Esophagus muscularis mucosa (tissue), 4 donors: Measurements from ENCODE around the gene JMJD7. TPM values are rescaled to one million over a fixed set of nuclear protein-coding genes. Genes with fewer than 3 reads are reported as not detected.

ENCODE experiments used
- DNase-seq: peaks from one replicate; pipeline ENCODE4 v3.0.0-alpha.2; 2017; ENCODE audit errors: extremely low spot score
- H3K27ac ChIP-seq, 4 donors: fragments of 200-600 bp; sonication (generic); replicated peaks in 1 of 4; 1 replicate in 3 of 4; 2 replicates in 1 of 4; pipeline ENCODE4 v1.5.1; 2016 to 2019; ENCODE audit warnings: mild to moderate bottlenecking in 1 of 4
- H3K27me3 ChIP-seq, 4 donors: fragments of 200-600 bp; sonication (generic); one replicate each; pipeline versions ENCODE4 v1.5.1 to v1.6.0; 2016 to 2019
- H3K36me3 ChIP-seq, 4 donors: fragments of 200-600 bp; sonication (generic); one replicate each; pipeline ENCODE4 v1.5.1; 2016 to 2019
- H3K4me1 ChIP-seq, 4 donors: fragments of 200-600 bp; sonication (generic); one replicate each; pipeline ENCODE4 v1.5.1; 2016 to 2019
- H3K4me3 ChIP-seq, 4 donors: fragments of 200-600 bp; sonication (generic); 1 replicate in 2 of 4; 2 replicates in 2 of 4; pipeline ENCODE4 v1.5.1; 2016 to 2019; ENCODE audit warnings: mild to moderate bottlenecking in 4 of 4, moderate library complexity in 1 of 4
- H3K9me3 ChIP-seq, 4 donors: fragments of 200-600 bp; sonication (generic); 1 replicate in 3 of 4; 2 replicates in 1 of 4; pipeline ENCODE4 v1.5.1; 2016 to 2019
- CTCF ChIP-seq, 3 experiments: fragments of 200-600 bp in 2 of 3; fragments of 450-650 bp in 1 of 3; sonication (generic) in 2 of 3; IDR thresholded peaks; one replicate each; pipeline ENCODE4 v1.5.1; 2017 to 2019; ENCODE audit warnings: antibody characterized with exemption in 3 of 3, mild to moderate bottlenecking in 2 of 3, moderate library complexity in 1 of 3
- EP300 ChIP-seq: sonication (generic); formaldehyde crosslinking; IDR thresholded peaks from one replicate; pipeline ENCODE4 v1.6.1; 2017; ENCODE audit warnings: antibody characterized with exemption
- POLR2A ChIP-seq: fragments of 450-650 bp; IDR thresholded peaks from one replicate; pipeline ENCODE4 v1.6.1; 2017; ENCODE audit warnings: antibody characterized with exemption, moderate library complexity, mild to moderate bottlenecking, low read depth
- POLR2AphosphoS5 ChIP-seq, 2 donors: sonication (generic); formaldehyde crosslinking; IDR thresholded peaks; one replicate each; pipeline ENCODE4 v1.6.1; 2017; ENCODE audit warnings: antibody characterized with exemption in 2 of 2
- WGBS: methylation state at CpG from one replicate; pipeline ENCODE4 v1.1.5; 2018; 5-methylcytosine and 5-hydroxymethylcytosine counted together
- intact Hi-C: fragments of 100-400 bp; cut with DNase I; formaldehyde crosslinking; loops from one replicate; pipeline ENCODE4 v1.15.1; 2023
- total RNA-seq, 4 donors: library from RNA; depleted of rRNA; stranded (reverse); fragments of >200 nt; gene quantifications; one replicate each; pipeline versions ENCODE4 v1.1.0 to v1.2.1, GENCODE V29; 2016

JMJD7 gene
- total RNA-seq, 4 donors from 2014 or later, result 6.2 to 9.6 (median 7.5) TPM

DNA sequence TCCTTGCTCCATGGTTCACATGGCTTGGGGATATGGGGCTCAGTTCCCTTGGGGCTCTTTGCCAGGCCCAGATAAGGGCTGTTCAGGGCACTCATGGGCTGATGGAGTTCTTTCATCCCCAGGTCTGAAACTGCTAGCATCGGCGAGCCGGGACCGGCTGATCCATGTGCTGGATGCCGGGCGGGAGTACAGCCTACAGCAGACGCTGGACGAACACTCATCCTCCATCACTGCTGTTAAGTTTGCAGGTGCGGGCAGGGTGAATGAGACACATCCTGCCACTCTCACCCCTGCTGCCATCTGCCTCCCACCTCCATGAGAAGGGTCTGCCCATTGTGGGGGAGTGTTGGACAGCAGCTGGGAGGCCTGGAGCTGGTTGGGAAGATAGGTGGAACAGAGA lies 11.1 kb upstream of the JMJD7 start:
- no peaks in the 10 kb centered on the region for H3K27me3 ChIP-seq
- DNase-seq, result no peak
- peaks cover 0 to 2% (median under 1%) of the 10 kb centered on the region in 4 donors for H3K4me1 ChIP-seq
- H3K27ac ChIP-seq, result no peak overlapping the region
- intact Hi-C loops, result loop anchor here (10.0 kb wide), 2 partner anchors 212 to 262 kb away; partner anchors contain the start of gene TYRO3
- no peaks in the 10 kb centered on the region for H3K9me3 ChIP-seq
- no peak overlapping the region for H3K4me3 ChIP-seq
- WGBS, result 94% methylated on average over 9 of the region's 9 CpGs
- H3K36me3 ChIP-seq, result peaks cover 51 to 100% (median 96%) of the 10 kb centered on the region in 4 donors
- no peak for TF ChIP-seq POLR2A
- no peak for TF ChIP-seq CTCF (IDR thresholded peaks at IDR 0.05)
- no peak for TF ChIP-seq EP300
- no peak for TF ChIP-seq POLR2AphosphoS5 (IDR thresholded peaks at IDR 0.05)

DNA sequence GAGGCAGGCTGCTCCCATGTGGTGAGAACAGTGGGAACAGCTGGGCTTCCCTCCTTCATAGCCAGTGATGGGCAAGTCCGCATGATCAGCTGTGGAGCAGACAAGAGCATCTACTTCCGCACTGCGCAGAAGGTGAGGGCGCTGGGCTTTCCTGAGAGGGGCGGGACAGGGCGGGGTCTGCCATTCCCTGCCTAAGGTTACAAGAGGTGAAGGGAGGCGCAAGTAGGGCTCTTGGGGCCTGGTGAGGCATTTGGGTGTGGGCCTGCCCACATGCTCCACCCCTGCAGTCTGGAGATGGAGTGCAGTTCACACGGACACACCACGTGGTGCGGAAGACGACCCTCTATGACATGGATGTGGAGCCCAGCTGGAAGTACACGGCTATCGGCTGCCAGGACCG lies 10.6 kb upstream of the JMJD7 start:
- H3K4me3 ChIP-seq, result no peak overlapping the region

DNA sequence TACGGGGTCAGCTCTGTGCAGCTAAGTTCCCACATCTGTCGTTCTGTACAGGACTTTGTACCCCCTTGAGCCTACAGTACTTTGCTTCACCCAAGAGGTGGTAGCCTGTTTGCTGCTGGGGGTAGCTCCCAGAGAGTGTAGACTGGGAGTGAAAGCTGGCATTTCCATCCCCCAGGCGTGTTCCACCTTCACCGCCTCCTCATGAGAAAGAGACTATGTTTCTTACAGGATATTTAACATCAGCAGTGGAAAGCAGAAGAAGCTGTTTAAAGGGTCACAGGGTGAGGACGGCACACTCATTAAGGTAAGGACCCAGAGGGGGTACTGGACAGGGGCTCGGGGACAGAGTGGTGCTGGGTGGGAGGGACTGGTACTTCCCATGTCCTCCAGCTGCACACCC lies 10.1 kb upstream of the JMJD7 start:
- intact Hi-C loops, result loop anchor here (10.0 kb wide), 2 partner anchors 213 to 263 kb away; partner anchors contain the start of gene TYRO3
- no peaks in the 10 kb centered on the region for H3K27me3 ChIP-seq
- no peaks in the 10 kb centered on the region for H3K4me1 ChIP-seq
- H3K36me3 ChIP-seq, result peaks cover 60 to 100% (median 96%) of the 10 kb centered on the region in 4 donors
- DNase-seq, result no peak
- no peak overlapping the region for H3K27ac ChIP-seq
- WGBS, result 95% methylated on average over 4 of the region's 6 CpGs
- no peaks in the 10 kb centered on the region for H3K9me3 ChIP-seq
- H3K4me3 ChIP-seq, result no peak overlapping the region
- no peak for TF ChIP-seq POLR2A
- no peak for TF ChIP-seq EP300
- no peak for TF ChIP-seq CTCF (IDR thresholded peaks at IDR 0.05)
- TF ChIP-seq POLR2AphosphoS5 (IDR thresholded peaks at IDR 0.05), result no peak

More for the DNA sequence above, 10.6 kb upstream of the JMJD7 start:
- intact Hi-C loops, result loop anchor here (10.0 kb wide), 2 partner anchors 213 to 263 kb away; partner anchors contain the start of gene TYRO3
- Histone ChIP-seq H3K9me3 (no peaks in the 10 kb centered on the region), H3K27ac (no peak overlapping the region), H3K36me3 (peaks cover 57 to 100% (median 96%) of the 10 kb centered on the region in 4 donors), H3K27me3 (no peaks in the 10 kb centered on the region), H3K4me1 (no peaks in the 10 kb centered on the region)
- 79% methylated on average over 7 of the region's 14 CpGs for WGBS
- DNase-seq, result no peak
- TF ChIP-seq POLR2A, result no peak
- no peak for TF ChIP-seq CTCF (IDR thresholded peaks at IDR 0.05)
- TF ChIP-seq POLR2AphosphoS5 (IDR thresholded peaks at IDR 0.05), result no peak
- no peak for TF ChIP-seq EP300

DNA sequence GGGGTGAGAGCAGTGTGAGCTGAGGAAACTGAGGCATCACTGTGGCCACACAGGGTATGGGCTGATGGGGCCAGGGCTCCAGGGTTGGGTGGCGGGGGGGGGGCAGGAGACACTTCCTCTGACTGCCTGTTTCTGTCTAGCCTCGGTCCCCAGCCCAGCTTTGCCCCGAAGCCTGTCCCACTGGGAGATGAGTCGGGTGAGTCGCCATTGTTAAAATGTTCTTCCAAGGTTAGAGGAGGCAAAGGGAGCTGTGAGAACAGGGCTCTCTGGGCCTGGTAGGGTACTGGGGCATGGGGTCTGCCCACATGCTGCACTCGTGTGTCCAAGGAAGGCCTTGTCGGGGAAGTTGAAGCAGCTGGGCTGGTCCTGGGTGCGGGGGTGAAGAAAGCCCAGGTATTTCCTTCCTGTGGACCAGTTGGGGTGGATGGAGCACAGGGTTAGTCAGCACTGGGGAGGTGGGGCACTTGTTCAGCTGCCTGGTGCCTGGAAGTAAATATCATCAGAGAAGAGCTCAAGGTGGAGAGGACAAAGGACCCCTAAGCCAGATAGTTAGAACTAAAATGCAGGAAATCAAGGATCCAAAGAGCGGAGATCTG lies 8.3 kb upstream of the JMJD7 start:
- H3K27me3 ChIP-seq, result no peaks in the 10 kb centered on the region
- H3K4me1 ChIP-seq, result no peaks in the 10 kb centered on the region
- H3K27ac ChIP-seq, result no peak overlapping the region
- intact Hi-C loops, result loop anchor here (10.0 kb wide), 2 partner anchors 215 to 265 kb away; partner anchors contain the start of gene TYRO3
- peaks cover 73 to 100% (median 99%) of the 10 kb centered on the region in 4 donors for H3K36me3 ChIP-seq
- H3K4me3 ChIP-seq, result no peak overlapping the region
- no peak for TF ChIP-seq POLR2AphosphoS5 (IDR thresholded peaks at IDR 0.05)
- no peak for TF ChIP-seq EP300
- TF ChIP-seq CTCF (IDR thresholded peaks at IDR 0.05), result no peak
- TF ChIP-seq POLR2A, result no peak
- no peaks in the 10 kb centered on the region for H3K9me3 ChIP-seq
- 83% methylated on average over 9 of the region's 9 CpGs for WGBS
- no peak for DNase-seq
